Stimulated activated CD8-positive, alpha-beta memory T cell treated with anti-CD3 and anti-CD28 coated beads, Interleukin-7, amount 100 ng/mL, for 4 hours (primary cell): ENCODE results near the gene PODN.

Experiments
- DNase-seq, 2 donors: peaks; one replicate each; pipeline ENCODE4 v3.0.0-alpha.2; 2020; ENCODE audit warnings: low read depth in 2 of 2

The PODN gene, protein sequence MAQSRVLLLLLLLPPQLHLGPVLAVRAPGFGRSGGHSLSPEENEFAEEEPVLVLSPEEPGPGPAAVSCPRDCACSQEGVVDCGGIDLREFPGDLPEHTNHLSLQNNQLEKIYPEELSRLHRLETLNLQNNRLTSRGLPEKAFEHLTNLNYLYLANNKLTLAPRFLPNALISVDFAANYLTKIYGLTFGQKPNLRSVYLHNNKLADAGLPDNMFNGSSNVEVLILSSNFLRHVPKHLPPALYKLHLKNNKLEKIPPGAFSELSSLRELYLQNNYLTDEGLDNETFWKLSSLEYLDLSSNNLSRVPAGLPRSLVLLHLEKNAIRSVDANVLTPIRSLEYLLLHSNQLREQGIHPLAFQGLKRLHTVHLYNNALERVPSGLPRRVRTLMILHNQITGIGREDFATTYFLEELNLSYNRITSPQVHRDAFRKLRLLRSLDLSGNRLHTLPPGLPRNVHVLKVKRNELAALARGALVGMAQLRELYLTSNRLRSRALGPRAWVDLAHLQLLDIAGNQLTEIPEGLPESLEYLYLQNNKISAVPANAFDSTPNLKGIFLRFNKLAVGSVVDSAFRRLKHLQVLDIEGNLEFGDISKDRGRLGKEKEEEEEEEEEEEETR

DNA sequence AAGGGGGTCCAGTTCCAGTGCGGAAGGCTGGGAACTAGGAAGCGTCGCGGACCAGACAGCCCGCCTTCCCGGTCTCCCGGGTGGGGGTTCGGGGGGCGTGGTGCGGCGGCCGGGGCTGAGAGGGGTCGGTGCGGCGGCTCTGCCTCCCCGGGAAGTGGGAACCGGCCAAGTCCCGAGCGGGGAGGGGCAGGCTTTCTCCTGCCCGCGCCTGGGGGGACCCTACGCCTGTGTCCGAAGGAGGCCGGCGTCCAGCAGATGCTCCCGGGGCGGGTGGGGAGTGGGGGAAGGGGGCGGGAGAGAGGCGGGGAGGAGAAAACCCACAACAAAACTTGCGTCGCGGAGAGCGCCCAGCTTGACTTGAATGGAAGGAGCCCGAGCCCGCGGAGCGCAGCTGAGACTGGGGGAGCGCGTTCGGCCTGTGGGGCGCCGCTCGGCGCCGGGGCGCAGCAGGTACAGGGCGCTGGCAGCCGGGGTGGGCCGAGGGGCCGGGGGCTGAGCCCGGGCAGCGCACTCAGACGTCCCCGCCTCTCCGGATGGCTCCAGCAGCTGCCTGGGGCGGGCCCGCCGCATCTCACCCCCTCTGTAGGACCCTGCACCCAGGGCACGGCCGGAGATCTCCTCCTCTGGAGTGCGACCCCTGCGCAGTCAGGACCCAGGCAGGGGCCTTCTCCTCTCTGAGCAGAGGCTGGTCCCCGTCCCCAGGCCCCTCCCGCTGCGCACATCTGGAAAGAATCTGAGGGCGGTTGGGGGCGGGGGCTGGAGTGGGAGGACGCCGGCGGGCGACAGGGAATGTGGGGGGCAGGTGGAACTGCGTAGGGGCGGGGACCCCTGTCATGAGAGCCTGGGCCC is at the start of gene PODN:
TSS of gene PODN (plus strand) at position 355 of the 849 bp plus-strand sequence. CDS start 7,643 bp downstream, outside the sequence.
- no peak for DNase-seq

DNA sequence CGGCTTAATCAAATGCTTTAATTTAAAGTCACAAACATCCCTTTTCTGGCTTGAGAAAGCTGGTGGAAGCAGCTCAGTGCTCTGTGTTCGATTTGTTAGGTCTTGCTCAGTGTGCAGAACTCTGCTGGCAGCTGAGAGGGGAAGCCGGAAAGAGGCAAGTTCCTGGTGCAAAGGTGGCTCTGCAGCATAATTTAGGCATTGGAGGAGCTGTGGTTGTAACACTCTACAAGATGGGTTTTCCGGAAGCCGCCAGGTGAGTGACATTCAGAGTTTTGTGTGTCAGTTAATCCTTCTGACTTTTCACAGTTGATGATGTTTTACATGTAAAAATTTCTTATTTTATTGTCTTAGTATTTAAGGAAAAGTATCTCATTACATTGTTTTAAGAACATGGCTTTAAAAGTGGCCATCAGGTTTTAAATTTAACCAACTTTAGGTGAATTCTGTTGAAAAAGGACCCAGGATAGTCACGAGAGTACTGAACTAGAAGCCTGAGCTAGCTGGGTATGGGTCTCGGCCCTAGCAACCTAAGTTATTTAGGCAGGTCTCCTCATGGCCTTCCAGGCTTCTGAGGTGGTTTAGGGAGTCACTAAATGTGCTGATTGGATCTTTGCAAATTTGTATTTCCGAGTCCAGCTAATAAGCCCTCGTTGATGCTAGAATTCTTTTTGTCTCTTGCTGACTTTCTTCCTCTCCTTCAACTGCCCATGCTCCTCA is 47.1 kb upstream of the PODN start:
- DNase-seq, result peak; percentile 49 to 64

DNA sequence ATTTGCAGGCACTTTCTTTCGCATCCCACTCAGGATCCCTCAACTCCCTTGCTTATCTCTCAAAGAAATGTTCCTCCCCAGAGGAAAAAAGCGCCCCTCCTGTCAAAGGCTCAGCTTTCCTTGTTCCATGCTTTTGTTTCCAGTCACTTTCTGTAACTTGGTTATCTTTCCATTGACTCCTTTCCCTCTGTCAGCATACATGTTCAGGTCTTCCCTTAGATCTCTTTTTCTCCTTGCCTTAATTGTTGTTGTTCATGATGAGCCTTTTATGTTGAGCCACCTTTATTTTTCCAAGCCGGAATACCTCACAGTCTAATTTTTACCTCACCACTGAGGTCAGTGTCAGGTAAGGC is 46.5 kb upstream of the PODN start:
- no peak for DNase-seq

DNA sequence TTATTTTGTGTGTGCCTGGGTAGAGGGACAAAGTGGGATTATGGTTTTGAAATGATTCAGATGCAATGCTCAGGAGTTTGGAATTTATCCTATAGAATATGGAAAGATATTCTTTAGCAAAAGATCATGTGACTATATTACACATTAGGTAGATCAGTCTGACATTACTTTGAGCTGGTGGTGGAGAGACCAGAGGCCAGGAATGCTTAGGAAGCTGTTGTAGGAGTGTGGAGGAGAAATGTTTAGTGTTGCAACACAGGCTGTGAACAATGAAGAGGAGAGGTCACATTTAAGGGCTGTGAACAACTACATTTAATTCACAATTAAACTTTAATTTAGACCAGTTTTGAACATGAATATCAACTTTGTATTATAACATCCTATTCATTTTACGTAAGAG is 45.3 kb upstream of the PODN start:
- no peak for DNase-seq

DNA sequence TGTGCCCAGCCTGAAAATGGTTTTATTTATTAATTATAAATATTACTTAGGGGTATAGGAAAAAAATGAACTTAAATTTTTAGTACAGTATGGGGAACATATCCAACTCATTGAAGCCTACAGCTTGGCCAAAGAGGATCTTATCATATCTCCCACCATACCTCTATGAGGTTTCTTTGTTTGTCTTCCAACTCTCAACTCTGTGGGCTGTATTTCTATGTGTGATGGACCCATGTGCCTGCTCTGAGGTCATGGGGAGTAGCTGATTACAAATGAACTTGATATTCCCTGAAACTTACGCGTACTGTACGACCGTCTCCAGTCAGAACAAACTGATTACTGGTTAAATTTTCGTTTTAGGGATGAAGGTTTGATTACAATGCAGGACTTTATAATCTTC is 41.4 kb upstream of the PODN start:
- DNase-seq, result no peak

DNA sequence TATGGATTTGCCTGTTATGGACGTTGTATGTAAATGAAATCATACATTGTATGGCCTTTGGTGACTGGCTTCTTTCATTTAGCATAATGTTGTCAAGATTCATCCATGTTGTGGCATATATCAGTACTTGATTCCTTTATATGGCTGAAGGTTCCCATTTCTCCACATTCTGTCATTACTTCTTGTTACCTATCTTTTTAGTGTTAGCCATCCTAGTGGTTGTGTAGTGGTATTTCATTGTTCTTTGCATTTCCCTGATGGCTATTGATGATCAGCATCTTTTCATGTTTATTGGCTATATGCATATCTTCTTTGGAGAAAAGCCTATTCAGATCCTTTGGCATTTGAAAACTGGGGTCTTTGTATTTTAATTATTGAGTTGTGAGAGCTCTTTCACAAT is 39.8 kb upstream of the PODN start:
- DNase-seq, result no peak

DNA sequence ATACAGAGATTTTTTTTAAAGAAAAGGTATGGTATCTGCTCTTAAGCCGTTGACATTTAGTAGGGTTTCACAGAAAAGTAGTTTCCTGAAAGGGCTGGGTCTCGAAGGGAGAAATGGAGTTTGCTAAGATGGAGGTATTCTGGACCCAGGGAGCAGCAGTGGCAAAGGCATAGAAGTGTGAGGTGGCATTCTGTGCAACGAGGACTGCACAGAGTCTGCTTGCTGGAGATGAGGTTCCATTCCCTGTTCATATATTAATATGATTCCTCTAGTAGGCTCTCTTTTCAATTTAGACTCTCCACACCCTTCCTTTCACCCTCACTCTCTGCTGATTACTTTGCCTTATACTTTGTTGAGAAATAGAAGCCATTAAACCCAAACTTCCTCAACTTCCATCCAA is 38.5 kb upstream of the PODN start:
- no peak for DNase-seq

DNA sequence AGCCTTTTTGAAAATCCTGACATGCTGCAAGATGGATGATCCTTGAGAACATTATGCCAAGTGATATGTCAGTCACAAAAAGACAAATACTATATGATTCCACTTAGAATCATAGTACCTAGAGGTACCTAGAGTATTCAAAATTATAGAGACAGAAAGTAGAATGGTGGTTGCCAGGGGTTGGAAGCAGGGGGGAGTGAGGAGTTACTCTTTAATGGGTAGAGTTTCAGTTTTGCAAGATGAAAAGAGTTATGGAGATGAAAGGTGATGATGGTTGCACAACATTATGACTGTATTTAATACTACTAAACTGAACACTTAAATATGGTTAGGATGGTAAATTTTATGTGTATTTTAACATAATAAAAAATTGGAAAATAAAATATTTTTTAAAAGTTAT is 37.9 kb upstream of the PODN start:
- DNase-seq, result no peak

DNA sequence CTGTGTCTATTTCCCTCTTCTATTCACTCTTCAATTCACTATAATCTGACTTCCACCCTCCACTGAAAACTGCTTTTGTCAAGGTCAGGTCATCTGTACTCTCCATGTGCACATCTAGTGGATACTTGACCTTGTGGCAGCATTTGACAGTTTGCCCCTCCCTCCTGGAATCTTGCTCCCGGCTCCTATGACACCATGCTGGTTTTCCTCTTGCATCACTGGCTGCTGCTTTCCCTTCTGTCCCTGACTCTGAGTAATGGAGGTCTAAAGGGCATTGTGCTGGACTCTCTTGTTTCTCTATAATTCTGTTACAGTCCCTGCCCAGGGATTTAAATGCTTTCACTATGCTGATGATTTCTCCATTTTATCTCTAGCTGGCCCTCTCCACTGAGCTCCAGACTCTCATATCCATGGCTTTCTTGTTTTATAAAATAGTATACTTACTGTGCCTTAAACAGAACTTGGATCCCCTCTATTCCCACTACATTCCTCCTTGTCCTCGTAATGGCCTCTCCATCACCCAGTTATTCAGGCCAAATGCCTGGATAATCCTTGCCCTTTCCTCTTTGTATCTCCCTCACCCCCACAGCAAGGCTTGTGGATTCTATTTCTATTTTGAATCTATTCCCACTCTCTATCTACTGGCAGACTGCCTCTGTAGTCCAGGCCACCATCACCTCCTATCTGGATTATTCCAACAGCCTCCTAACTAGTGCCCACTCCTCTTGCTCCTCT is 36.8 kb upstream of the PODN start:
- no peak for DNase-seq

DNA sequence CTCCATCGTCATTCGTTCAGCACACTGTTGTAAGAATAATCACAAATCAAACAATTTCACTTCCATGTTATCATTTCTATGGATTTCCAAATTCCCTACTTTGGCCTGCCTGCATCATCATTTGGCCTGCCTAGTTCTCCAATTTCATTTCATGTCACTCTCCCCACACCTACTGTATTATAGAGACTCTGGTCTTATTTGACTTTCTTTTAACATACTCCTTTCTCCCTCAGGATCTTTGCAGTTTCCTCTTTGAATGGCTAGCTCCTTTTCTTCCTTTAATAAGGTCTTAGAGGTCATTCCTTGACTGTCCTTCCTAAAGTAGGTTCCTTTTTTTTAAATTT is 36.3 kb upstream of the PODN start:
- DNase-seq, result no peak

DNA sequence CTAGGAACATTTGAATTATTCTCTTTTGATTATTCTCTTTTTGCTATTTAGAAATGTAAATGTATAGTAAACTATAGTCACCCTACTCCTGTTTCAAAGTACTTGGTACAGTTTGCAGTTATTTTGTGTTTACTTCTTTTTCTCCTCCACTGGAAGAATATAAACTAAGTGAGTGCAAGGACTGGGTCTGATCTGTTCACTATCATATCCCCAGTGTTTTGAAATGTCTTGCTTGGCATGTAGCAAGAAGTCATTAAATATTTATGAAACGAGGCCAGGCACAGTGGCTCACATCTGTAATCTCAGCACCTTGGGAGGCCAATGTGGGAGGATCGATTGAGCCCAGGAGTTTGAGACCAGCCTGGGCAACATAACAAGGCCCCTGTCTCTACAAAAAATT is 35.8 kb upstream of the PODN start:
- no peak for DNase-seq

DNA sequence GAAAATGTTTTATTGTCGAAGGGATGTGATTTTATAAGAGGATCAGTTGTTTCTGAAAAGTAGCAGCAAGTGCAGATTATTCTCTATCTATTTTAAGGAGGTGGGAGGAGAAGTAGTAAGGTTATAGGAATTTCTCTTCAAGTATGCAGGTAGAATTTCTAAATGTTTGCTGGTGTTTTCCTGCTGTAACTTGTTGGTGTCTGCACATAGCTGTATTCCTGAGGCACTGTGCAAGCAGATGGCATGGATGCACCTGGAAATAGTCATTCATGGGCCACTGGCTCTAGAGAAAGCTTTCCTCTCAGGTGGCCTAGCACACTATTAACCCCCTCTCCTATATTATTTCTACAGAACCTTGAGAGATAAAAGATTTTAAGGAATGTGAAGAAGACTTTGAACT is 30.3 kb upstream of the PODN start:
- DNase-seq, result no peak

DNA sequence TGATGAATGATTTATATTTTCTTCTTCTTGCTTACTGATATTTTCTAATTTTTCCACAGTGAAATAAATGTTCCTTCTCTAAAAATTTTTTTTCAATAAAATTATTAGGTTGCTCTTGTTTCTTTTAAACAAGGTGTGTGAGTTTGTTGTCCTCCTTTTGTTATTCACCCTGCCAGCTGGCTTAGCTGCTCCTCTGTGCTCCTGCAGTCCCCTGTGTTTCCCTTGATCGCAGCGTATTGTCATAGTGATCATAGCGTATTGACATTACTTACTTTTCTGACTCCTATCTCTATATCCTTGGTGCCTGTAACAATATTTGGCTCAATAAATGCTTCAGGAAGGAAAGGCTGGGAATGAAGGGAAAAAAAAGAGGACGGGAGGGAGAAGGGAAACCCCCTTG is 24.9 kb upstream of the PODN start:
- no peak for DNase-seq

DNA sequence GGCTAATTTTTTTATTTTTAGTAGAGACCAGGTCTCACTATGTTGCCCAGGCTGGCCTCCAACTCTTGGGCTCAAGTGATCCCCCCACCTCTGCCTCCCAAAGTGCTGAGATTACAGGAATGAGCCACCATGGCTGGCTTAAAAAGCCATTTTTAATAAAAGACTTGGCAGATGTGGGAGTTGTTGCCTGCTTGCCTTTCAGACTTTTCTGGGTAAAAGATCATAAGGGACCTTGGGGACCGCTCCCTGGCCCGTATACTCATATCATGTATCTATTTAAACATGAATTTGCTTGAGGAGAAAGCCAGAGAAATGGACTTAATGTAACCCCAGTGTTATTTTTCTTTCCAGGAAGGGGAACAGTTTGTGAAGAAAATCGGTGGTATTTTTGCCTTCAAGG is 23.4 kb upstream of the PODN start:
- DNase-seq, result no peak

DNA sequence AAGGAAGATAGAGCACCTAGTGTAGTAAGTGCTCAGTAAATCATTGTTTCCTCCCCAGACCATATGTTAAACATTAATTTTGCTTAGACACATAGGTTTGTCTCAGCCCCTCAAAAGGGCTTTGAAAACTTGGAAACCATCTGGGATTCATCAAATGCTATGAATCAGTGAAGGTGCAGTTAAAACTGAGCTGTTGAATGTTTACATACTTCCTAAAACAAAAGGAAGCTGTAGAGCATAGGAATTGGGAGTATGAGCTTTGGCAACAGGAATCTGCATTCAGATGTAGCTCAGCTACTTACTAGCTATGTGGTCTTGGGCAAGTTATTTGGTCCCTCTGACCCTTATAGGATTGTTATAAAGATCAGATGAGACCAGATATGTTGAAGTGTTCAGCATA is 18.7 kb upstream of the PODN start:
- DNase-seq, result no peak

DNA sequence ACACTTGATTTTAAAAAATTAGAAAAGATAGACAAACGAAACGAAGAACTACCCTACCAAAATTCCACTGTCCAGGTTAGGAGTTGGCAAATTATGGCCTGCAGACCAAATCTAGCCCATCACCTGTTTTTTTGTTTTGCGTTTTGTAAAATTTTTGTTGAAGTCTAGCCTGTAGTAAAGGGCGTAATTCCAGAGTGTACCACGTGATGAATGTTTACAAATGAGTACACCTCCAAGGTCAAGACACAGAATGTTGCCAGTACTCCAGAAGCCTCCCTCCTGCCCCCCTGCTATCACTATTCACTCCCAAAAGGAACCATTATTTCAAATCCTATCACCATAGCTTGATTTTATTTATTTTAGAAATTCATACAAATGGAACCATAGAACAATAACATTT is 17.1 kb upstream of the PODN start:
- no peak for DNase-seq

DNA sequence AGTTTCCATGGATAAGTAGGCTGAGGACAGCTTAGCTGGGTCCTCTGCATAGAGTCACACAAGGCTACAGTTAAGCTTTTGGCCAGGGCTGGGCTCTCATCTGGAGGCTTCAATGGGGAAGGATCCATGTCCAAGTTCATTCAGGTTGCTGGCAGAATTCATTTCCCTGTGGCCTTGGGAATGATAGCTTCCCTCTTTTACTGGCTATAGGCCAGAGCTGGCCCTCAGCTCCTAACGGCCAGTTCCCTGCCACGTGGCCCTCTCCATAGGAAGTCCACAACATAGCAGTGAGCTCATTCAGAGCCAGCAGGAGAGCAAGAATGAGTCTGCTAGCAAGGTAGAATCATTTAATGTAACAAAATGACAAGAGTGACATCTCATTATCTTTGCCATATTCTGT is 15.1 kb upstream of the PODN start:
- no peak for DNase-seq

DNA sequence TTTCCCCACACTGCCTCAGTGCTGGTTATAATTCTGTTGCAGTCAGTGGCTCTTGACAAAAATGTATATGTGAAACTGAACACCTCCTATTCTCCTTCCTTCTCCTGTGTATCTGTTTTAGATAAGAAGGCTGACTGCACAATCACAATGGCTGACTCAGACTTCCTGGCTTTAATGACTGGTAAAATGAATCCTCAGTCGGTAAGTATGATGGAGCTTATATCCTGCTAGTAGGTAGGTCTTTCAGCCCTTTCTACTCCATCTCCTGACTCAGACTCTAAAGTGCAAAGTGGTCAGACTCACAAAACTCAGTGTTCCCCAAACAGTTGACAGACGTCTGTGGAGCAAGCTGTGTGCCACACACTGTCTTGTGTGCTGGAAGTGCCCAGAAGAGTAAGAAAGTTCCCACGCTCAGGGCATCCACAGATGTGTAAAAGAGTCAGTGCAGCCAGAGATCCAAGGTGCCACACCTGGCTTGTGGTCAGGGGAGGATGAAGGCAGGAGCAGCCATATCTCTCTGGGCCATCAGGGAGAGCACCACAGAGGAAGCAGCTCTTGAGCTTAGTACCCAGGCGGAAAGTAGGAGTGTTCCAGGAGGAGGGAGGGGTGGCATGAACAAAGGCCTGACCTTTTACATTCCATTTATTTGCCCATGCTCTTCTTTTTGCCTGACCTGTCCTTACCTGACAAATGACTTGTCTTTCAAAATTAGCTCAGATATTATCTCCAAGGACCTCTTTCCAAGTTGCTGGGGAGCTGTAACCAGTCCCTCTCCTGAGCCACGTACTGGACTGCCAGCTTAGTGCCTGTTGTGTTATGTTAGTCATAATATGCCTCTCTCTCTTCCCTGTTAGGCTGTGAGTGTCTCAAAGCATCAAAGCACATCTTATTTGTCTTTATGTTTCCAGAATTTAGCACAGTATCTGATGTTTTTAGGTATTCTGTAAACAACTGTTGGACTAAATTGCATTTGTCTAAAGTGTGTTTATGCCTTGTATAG is 14.0 kb upstream of the PODN start:
- no peak for DNase-seq

DNA sequence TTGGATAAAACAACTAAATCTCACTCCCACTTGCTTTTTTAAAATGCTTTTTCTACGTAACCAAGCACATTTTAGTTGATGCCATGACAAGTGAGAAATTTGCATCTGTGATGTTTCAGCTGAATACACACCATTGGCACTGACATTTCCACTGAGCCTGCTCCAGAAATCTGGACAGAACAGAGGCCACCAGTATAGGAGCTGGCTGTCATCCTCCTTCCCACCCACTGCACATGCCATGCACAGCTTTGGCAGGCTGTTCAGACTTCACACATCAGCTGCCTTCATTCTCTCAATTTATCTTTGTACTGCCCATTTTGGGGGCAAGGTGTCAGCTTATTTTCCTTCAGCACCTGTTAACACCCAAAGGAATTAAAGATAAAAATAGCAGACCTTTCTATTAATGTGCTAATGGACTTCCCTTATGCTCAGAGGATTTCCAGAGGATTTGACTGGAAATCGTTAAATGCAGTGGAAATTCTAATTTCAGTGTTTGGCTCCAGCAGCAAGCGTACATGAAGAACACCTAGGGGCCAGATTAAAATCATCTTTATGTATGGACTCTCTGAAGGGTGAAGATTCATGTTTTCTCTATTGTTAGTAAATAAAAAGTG is 12.9 kb upstream of the PODN start:
- no peak for DNase-seq

DNA sequence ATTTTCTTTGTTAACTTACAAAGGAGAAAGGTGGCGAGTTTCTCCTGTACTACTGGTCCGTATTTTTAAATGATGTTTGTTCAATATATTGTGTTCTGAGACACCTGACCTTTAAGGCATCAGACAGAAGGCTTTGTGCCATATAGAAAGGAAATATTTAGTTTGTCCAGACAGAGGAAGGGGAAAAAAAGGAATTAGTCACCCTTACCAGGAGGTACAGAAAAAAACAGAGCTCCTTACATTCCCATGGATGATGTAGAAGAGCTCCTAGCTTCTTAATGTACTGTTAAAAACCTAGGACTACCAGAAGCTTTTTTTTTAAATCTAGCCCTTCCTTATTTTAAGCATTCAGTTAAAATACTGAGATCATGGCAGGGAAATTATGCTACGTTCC is 12.4 kb upstream of the PODN start:
- no peak for DNase-seq
